ENCODE results near the gene SRP54.

Gene SRP54

DNA sequence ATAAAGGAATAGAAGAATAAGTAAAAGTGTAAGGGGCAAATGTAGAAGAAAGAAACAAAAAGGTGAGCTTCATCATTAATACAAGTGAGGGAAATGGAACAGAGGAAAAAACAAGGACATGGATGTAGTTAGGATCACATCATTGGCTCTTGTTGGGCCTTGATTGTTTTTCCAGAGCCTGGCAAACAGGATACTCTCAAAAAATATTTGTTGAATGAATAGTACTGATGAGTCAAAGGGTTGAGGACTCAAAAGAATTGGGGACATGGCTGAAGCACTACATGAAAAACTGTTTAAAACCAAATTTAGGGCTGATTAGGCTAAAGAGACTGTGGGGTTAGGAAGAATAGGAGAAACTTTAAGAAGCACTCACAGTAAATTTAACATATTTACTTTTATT lies 11.4 kb upstream of the SRP54 start:
- peaks cover 46% of the 10 kb centered on the region for H3K4me1 Mint-ChIP-seq
- H3K27ac Mint-ChIP-seq, result no peak overlapping the region
- H3K4me3 Mint-ChIP-seq, result no peak overlapping the region
- no peaks in the 10 kb centered on the region for H3K9me3 Mint-ChIP-seq
- no peaks in the 10 kb centered on the region for H3K27me3 Mint-ChIP-seq
- peaks cover 11% of the 10 kb centered on the region for H3K36me3 Mint-ChIP-seq

GRCh38 chr14:34971801-34972200 lies 11.0 kb upstream of the SRP54 start:
- Mint-ChIP-seq H3K36me3 (peaks cover 13% of the 10 kb centered on the region), H3K27me3 (no peaks in the 10 kb centered on the region), H3K27ac (peak overlapping the region; percentile 10), H3K9me3 (no peaks in the 10 kb centered on the region), H3K4me1 (peaks cover 45% of the 10 kb centered on the region), H3K4me3 (no peak overlapping the region)

DNA sequence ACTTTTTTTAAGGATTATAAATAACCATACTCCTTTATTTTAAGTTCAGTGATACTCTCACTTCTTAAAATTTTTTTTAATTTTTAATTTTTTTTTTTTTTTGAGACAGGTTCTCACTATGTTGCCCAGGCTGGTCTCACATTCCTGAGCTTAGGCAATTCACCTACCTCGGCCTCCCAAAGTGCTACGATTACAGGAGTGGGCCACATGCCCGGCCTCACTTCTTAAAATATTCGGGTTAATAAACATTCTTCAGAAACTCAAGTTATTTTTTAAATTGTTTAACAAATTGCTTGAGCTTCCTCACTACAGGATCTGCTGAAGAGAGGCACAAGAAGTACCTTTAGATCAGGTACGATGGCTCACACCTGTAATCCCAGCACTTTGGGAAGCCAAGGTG lies 4.3 kb upstream of the SRP54 start:
- no peak overlapping the region for H3K4me3 Mint-ChIP-seq
- H3K27ac Mint-ChIP-seq, result no peak overlapping the region
- H3K27me3 Mint-ChIP-seq, result no peaks in the 10 kb centered on the region

DNA sequence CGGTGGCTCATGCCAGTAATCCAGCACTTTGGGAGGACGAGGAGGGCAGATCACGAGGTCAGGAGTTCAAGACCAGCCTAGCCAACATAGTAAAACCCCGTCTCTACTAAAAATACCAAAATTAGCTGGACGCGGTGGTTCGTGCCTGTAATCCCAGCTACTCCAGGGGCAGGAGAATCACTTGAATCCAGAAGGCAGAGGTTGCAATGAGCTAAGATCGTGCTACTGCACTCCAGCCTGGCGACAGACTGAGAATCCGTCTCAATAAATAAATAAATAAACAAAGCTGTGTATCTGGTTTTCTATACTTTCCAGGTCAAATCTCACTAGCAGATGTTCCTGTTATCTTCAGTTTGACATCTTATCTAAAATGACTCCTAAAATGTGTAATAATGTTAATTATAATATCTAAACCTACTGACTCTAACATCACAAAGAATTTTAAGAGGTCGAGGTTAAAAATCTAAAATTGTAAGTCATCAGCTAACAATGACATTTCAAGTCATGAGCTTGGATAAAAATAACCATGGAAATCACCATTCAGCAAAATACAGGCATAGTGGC lies 2.4 kb upstream of the SRP54 start:
- Mint-ChIP-seq H3K4me3 (peak overlapping the region; percentile 44), H3K4me1 (peaks cover 22% of the 10 kb centered on the region), H3K27ac (no peak overlapping the region), H3K36me3 (peaks cover 13% of the 10 kb centered on the region), H3K27me3 (no peaks in the 10 kb centered on the region), H3K9me3 (no peaks in the 10 kb centered on the region)

More for the DNA sequence above, 4.3 kb upstream of the SRP54 start:
- Mint-ChIP-seq H3K36me3 (peaks cover 7% of the 10 kb centered on the region), H3K9me3 (no peaks in the 10 kb centered on the region), H3K4me1 (peaks cover 35% of the 10 kb centered on the region)

DNA sequence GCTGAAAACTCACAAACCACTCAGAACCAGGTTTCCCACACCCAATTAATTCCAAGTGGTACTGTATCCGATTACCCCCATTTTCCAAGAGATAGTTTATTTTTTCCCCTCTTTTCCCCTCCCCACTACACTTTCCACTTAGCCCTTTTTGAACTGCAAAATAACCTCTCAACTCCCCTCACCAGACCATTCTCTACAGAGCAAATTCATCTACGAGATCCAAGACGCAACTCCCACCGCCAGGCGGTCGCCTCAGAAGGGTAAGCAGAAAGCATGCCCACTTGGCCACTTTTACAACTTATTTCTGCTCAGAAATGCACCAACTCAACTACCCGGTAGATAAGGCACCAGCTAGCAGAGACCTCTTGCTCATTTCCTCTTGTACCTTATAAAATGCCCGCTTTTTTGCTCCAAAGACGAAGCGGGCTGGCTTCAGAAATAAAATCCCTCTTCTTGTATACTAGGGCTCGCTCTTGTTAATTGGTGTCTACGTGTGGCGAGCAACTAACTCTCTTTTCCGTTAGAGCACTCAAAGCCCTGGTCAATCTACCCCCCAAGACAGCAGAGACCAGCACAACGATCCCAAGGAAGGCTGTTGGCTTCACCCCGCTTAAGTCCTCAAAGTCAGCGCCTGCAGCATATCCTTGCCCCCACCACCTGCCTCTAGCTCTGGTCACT lies 910 bp upstream of the SRP54 start:
- Mint-ChIP-seq H3K36me3 (peaks cover 11% of the 10 kb centered on the region), H3K4me1 (peaks cover 10% of the 10 kb centered on the region), H3K27ac (no peak overlapping the region), H3K4me3 (no peak overlapping the region), H3K9me3 (no peaks in the 10 kb centered on the region), H3K27me3 (no peaks in the 10 kb centered on the region)

- Mint-ChIP-seq H3K27ac (no peak overlapping the region), H3K9me3 (no peaks in the 10 kb centered on the region), H3K36me3 (peaks cover 11% of the 10 kb centered on the region), H3K4me1 (peaks cover 16% of the 10 kb centered on the region), H3K4me3 (no peak overlapping the region), H3K27me3 (no peaks in the 10 kb centered on the region)
Measured at GRCh38 chr14:34983148-34983760, 462 bp downstream of the SRP54 start.

- no peak overlapping the region for H3K4me3 Mint-ChIP-seq
- no peak overlapping the region for H3K27ac Mint-ChIP-seq
- H3K27me3 Mint-ChIP-seq, result no peaks in the 10 kb centered on the region
- H3K4me1 Mint-ChIP-seq, result peaks cover 20% of the 10 kb centered on the region
- no peaks in the 10 kb centered on the region for H3K9me3 Mint-ChIP-seq
- H3K36me3 Mint-ChIP-seq, result peaks cover 11% of the 10 kb centered on the region
Measured at GRCh38 chr14:34983786-34984185, 994 bp downstream of the SRP54 start.

GRCh38 chr14:34985740-34986139 lies 2.9 kb downstream of the SRP54 start:
- Mint-ChIP-seq H3K4me3 (peak overlapping the region; percentile 81), H3K4me1 (peaks cover 27% of the 10 kb centered on the region), H3K9me3 (no peaks in the 10 kb centered on the region), H3K36me3 (peaks cover 10% of the 10 kb centered on the region), H3K27me3 (no peaks in the 10 kb centered on the region), H3K27ac (no peak overlapping the region)

GRCh38 chr14:34987180-34987579 lies 4.4 kb downstream of the SRP54 start:
- Mint-ChIP-seq H3K4me3 (no peak overlapping the region), H3K27ac (no peak overlapping the region), H3K9me3 (no peaks in the 10 kb centered on the region), H3K36me3 (peaks cover 10% of the 10 kb centered on the region), H3K27me3 (no peaks in the 10 kb centered on the region), H3K4me1 (peaks cover 32% of the 10 kb centered on the region)

- Mint-ChIP-seq H3K27ac (peak overlapping the region; percentile 55), H3K4me3 (no peak overlapping the region)
Measured at GRCh38 chr14:34989762-34990161, 7.0 kb downstream of the SRP54 start.

GRCh38 chr14:34993426-34993825 lies 10.6 kb downstream of the SRP54 start:
- H3K36me3 Mint-ChIP-seq, result no peaks in the 10 kb centered on the region
- no peaks in the 10 kb centered on the region for H3K9me3 Mint-ChIP-seq
- H3K27ac Mint-ChIP-seq, result no peak overlapping the region
- peaks cover 47% of the 10 kb centered on the region for H3K4me1 Mint-ChIP-seq
- H3K27me3 Mint-ChIP-seq, result no peaks in the 10 kb centered on the region
- H3K4me3 Mint-ChIP-seq, result no peak overlapping the region

More at GRCh38 chr14:34989762-34990161, 7.0 kb downstream of the SRP54 start:
- peaks cover 40% of the 10 kb centered on the region for H3K4me1 Mint-ChIP-seq
- H3K9me3 Mint-ChIP-seq, result no peaks in the 10 kb centered on the region
- peaks cover 6% of the 10 kb centered on the region for H3K36me3 Mint-ChIP-seq
- H3K27me3 Mint-ChIP-seq, result no peaks in the 10 kb centered on the region

DNA sequence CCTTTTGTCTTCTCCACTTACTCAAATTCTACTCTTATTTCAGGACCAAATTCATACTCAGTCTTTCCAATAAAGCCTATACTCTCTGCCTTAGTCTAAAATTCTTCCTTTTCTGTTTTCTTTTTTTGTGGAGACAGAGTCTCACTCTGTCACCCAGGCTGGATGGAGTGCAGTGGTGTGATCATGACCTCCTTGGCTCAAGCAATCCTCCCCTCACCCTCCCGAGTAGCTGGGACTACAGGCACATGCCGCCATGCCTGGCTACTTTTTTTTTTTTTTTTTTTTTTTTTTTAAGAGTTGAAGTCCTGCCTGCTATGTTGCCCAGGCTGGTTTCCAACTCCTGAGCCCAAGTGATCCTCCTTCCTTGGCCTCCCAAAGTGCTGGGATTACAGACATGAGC lies 11.9 kb downstream of the SRP54 start:
- no peak overlapping the region for H3K4me3 Mint-ChIP-seq
- peaks cover 1% of the 10 kb centered on the region for H3K36me3 Mint-ChIP-seq
- no peak overlapping the region for H3K27ac Mint-ChIP-seq
- peaks cover 35% of the 10 kb centered on the region for H3K4me1 Mint-ChIP-seq
- H3K27me3 Mint-ChIP-seq, result no peaks in the 10 kb centered on the region
- H3K9me3 Mint-ChIP-seq, result no peaks in the 10 kb centered on the region

- Mint-ChIP-seq H3K36me3 (peaks cover 4% of the 10 kb centered on the region), H3K27ac (no peak overlapping the region), H3K27me3 (no peaks in the 10 kb centered on the region), H3K4me3 (no peak overlapping the region), H3K4me1 (peaks cover 21% of the 10 kb centered on the region), H3K9me3 (no peaks in the 10 kb centered on the region)
Measured at GRCh38 chr14:34997762-34998161, 15.0 kb downstream of the SRP54 start.

- Mint-ChIP-seq H3K36me3 (peaks cover 8% of the 10 kb centered on the region), H3K27ac (no peak overlapping the region), H3K4me1 (peaks cover 15% of the 10 kb centered on the region), H3K4me3 (no peak overlapping the region), H3K9me3 (no peaks in the 10 kb centered on the region), H3K27me3 (no peaks in the 10 kb centered on the region)
Measured at GRCh38 chr14:34999500-34999899, 16.7 kb downstream of the SRP54 start.

DNA sequence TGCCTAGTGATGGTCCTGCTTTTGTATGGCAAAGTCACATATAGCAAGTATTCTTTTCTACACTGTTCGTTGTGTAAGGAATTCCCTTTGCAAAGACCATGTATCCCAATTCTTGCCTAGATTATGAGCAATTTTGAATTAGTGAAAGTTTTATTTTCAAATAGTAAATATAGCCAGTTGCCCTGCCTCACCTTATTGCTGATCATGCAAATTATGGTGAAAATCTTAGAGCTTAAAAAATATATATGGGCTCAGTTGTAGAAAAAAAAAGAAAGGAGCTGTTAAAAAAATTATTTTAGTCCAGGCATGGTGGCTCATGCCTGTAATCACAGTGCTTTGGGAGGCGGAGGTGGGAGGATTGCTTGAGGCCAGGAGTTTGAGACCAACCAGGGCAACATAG lies 18.8 kb downstream of the SRP54 start:
- no peak overlapping the region for H3K27ac Mint-ChIP-seq
- H3K4me3 Mint-ChIP-seq, result no peak overlapping the region
- peaks cover 10% of the 10 kb centered on the region for H3K36me3 Mint-ChIP-seq
- H3K27me3 Mint-ChIP-seq, result no peaks in the 10 kb centered on the region
- peaks cover 4% of the 10 kb centered on the region for H3K4me1 Mint-ChIP-seq
- H3K9me3 Mint-ChIP-seq, result no peaks in the 10 kb centered on the region

GRCh38 chr14:35004839-35005238 lies 22.0 kb downstream of the SRP54 start:
- no peaks in the 10 kb centered on the region for H3K27me3 Mint-ChIP-seq
- H3K36me3 Mint-ChIP-seq, result peaks cover 12% of the 10 kb centered on the region
- H3K9me3 Mint-ChIP-seq, result no peaks in the 10 kb centered on the region
- no peaks in the 10 kb centered on the region for H3K4me1 Mint-ChIP-seq
- H3K27ac Mint-ChIP-seq, result no peak overlapping the region
- no peak overlapping the region for H3K4me3 Mint-ChIP-seq

Data from activated naive CD4-positive, alpha-beta T cell treated with anti-CD3 and anti-CD28 coated beads, Interleukin-2, amount 50 U/mL, for 24 hours (primary cell).